SKM-1 (cell line): Measurements from ENCODE around the gene WBP2.

Source experiments
- DNase-seq: peaks from one replicate; lab custom pipeline; 2025; ENCODE audit not compliant: unreplicated experiment; lab: John Stamatoyannopoulos, UW

Gene WBP2

GRCh38 chr17:75831032-75831571 is 24.0 kb downstream of the WBP2 start:
- no peak for DNase-seq

GRCh38 chr17:75830164-75831031 is 24.7 kb downstream of the WBP2 start:
- DNase-seq: no peak

- no peak for DNase-seq
Observed at GRCh38 chr17:75829747-75830146, 25.4 kb downstream of the WBP2 start.

- no peak for DNase-seq
Observed at GRCh38 chr17:75828741-75829140, 26.4 kb downstream of the WBP2 start.

- DNase-seq: no peak
Observed at GRCh38 chr17:75828076-75828400, 27.1 kb downstream of the WBP2 start.

GRCh38 chr17:75827308-75828075 is 27.6 kb downstream of the WBP2 start:
- DNase-seq: no peak

- DNase-seq: no peak
Observed at GRCh38 chr17:75826561-75827307, 28.4 kb downstream of the WBP2 start.

- DNase-seq: no peak
Observed at GRCh38 chr17:75825748-75826370, 29.3 kb downstream of the WBP2 start.

- DNase-seq: no peak
Observed at GRCh38 chr17:75825149-75825552, 30.0 kb downstream of the WBP2 start.

- DNase-seq: no peak
Observed at GRCh38 chr17:75824666-75825065, 30.5 kb downstream of the WBP2 start.

- DNase-seq: no peak
Observed at GRCh38 chr17:75824050-75824552, 31.0 kb downstream of the WBP2 start.

- DNase-seq: no peak
Observed at GRCh38 chr17:75823257-75824041, 31.7 kb downstream of the WBP2 start.

GRCh38 chr17:75822800-75823166 is 32.4 kb downstream of the WBP2 start:
- DNase-seq: no peak

GRCh38 chr17:75822119-75822799 is 32.9 kb downstream of the WBP2 start:
- no peak for DNase-seq

- no peak for DNase-seq
Observed at GRCh38 chr17:75821552-75821951, 33.6 kb downstream of the WBP2 start.

GRCh38 chr17:75820094-75821080 is 34.7 kb downstream of the WBP2 start:
- no peak for DNase-seq

GRCh38 chr17:75819678-75820077 is 35.5 kb downstream of the WBP2 start:
- no peak for DNase-seq

- DNase-seq: no peak
Observed at GRCh38 chr17:75819116-75819515, 36.0 kb downstream of the WBP2 start.
